ENCODE results near the gene OLFML3. TPM values are rescaled to one million over a fixed set of nuclear protein-coding genes. Genes with fewer than 3 reads are reported as not detected.

The OLFML3 gene
- total and polyA plus RNA-seq, 2 of the 8 experiments (the other 6 are each of a cell fraction or from before 2014, with no cell fraction given) = 56.0 to 72.3 TPM

DNA sequence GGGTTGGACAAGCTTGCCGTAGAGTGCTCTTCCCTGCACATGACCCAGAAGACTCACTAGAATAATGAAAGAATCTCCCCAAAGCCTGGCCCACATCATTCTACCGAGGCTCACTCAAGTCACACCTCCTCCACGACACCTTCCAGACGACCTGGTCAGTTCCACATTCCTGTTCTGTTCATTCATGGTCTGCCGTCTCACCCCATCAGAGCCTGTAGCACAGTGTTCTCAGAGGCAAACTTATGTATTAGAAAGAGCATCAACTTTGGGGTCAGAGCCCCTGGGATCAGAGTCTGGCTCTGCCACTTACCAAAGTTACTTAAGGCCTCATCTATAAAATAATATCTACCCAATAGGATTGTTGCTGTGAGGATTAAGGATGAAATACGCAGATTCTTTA, 7.5 kb downstream of the OLFML3 start (continued):
- TF ChIP-seq CTBP2 (IDR thresholded peaks at IDR 0.05; ENCODE audit: borderline replicate concordance, insufficient read depth, insufficient read length, low read length) (no peak), TAF7 (optimal IDR thresholded peaks at IDR 0.05; ENCODE audit: borderline replicate concordance, low read depth, low read length) (no peak)

All from H1 (cell line).